ENCODE results near the gene NTRK1.

NTRK1 gene

DNA sequence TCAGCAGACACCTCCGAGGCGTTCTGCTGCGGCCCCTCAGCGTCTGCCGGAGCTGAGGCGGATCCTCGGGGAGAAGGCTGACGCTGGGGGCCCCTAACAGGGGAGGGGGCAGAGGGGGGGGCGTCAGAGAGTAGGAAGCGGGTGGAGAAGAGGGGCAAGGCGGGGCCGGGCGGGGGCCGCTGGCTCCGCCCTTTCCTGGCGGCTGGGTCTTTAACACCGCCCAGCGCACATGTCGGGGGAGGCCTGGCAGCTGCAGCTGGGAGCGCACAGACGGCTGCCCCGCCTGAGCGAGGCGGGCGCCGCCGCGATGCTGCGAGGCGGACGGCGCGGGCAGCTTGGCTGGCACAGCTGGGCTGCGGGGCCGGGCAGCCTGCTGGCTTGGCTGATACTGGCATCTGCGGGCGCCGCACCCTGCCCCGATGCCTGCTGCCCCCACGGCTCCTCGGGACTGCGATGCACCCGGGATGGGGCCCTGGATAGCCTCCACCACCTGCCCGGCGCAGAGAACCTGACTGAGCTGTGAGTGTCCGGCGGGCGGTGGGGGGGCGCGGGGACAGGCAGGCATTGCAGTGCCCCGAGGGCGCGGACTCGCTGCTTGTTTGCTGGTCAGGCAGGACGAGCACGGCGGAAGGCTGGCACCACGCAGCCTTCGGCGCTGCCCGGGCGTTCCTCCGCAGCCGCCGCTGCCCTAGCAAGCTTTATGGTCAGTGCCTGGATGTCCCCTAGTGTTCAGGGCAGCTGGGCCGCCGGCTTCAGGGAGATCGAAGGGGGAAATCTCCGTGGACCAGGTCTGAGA, at the start of gene NTRK1:
TSS of gene NTRK1 (plus strand) at position 238 of the 796 bp plus-strand sequence. CDS start at position 308, 70 bp downstream.
- no peaks in the 10 kb centered on the region for H3K36me3 ChIP-seq (replicated peaks)
- H3K4me1 ChIP-seq: peaks cover 6% of the 10 kb centered on the region; the same call in 1 of the 2 replicates
- peak within 1 kb of the TSS; percentile 29 for H3K4me3 ChIP-seq
- peaks cover 4% of the 10 kb centered on the region for H3K27me3 ChIP-seq (ENCODE audit: low read depth)
- no peaks in the 10 kb centered on the region for H3K9me3 ChIP-seq
- DNase-seq (ENCODE audit: low spot score in 2 of 2): peak; percentile 50 to 72
- in situ Hi-C loops (cut with MboI; ENCODE audit: low sequenced_read_pairs): no loop called here

DNA sequence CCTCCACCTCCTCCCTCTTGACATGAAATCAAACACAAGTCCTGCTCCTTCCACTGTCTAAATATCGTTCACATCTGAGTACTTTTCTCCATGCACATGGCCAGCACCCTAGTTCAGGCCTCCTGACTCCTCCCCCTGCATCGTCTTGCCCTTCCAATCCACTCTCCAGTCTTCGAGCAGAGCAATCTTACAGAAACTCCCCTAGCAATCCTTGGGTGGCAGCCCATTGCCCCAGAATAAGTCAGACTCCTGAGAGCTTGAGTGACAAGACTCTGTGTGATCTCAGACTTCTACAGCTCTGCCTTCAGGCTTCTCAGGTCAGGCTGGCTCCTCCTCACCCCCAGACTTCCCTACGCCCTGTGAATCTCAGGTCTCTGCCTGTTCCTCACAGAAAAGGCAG, 49.5 kb upstream of the NTRK1 start:
- H3K9me3 ChIP-seq: no peaks in the 10 kb centered on the region
- no peaks in the 10 kb centered on the region for H3K27me3 ChIP-seq (ENCODE audit: low read depth)
- in situ Hi-C loops (cut with MboI; ENCODE audit: low sequenced_read_pairs): no loop called here
- DNase-seq (ENCODE audit: low spot score in 2 of 2): no peak
- 0 out of 2 replicates have a peak, but pooled peaks cover under 1% of the 10 kb centered on the region for H3K36me3 ChIP-seq (replicated peaks)
- H3K4me1 ChIP-seq: peaks cover 8% of the 10 kb centered on the region
- no peak overlapping the region for H3K4me3 ChIP-seq

DNA sequence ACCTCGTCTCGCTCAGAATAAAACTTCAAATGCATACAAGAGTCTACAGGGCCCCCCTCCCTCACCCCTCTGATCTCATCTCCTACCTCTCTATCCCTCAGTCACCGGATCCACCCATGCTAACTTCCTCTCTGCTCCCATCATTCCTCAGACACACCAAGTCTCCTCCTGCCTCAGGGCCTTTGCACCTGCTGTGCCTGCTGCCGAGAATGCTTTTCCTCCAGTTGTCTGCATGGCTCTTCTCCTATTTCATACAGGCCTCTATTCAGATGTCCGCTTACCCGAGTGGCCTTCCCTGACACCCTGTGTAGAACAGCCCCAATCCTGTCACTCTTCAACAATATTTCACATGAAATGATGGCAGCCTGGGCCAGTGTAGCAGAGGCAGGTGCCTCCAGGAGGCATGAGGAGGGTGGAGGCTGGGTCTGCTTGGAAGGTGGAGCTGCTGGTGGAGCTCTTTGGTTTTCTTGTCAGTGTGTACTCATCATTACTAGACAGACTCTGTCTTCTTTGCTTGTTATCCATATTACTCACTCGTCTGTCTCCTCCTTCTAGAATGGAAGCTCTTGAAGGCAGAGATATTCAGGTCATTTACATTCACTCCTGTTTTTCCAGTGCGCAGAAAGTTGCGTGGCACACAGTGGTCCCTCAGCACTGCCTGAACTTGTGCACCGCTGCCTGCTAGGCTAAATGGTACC, 48.2 kb upstream of the NTRK1 start:
- Histone ChIP-seq H3K36me3 (replicated peaks) (no peaks in the 10 kb centered on the region), H3K4me3 (no peak overlapping the region), H3K4me1 (peaks cover 8% of the 10 kb centered on the region), H3K9me3 (no peaks in the 10 kb centered on the region), H3K27me3 (ENCODE audit: low read depth) (no peaks in the 10 kb centered on the region)
- DNase-seq (ENCODE audit: low spot score in 2 of 2): no peak
- in situ Hi-C loops (cut with MboI; ENCODE audit: low sequenced_read_pairs): no loop called here

DNA sequence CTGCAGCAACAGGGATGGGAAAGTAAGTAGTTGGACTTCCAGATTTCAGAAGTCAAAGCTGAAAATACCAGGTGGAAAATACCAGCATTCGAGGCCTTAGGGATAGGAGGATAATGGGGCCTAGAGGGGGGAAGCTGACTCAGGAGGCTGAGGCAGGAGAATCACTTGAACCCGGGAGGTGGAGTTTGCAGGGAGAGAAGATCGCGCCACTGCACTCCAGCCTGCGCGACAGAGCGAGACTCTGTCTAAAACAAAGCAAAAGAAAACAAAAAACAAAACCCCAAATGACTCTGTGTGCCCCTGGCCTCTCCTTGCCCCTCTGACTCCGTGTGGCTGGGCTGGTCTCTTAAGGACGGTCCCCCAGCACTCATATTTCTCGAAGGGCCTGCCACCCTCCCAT, 47.4 kb upstream of the NTRK1 start:
- in situ Hi-C loops (cut with MboI; ENCODE audit: low sequenced_read_pairs): no loop called here
- no peak overlapping the region for H3K4me3 ChIP-seq
- no peaks in the 10 kb centered on the region for H3K9me3 ChIP-seq

DNA sequence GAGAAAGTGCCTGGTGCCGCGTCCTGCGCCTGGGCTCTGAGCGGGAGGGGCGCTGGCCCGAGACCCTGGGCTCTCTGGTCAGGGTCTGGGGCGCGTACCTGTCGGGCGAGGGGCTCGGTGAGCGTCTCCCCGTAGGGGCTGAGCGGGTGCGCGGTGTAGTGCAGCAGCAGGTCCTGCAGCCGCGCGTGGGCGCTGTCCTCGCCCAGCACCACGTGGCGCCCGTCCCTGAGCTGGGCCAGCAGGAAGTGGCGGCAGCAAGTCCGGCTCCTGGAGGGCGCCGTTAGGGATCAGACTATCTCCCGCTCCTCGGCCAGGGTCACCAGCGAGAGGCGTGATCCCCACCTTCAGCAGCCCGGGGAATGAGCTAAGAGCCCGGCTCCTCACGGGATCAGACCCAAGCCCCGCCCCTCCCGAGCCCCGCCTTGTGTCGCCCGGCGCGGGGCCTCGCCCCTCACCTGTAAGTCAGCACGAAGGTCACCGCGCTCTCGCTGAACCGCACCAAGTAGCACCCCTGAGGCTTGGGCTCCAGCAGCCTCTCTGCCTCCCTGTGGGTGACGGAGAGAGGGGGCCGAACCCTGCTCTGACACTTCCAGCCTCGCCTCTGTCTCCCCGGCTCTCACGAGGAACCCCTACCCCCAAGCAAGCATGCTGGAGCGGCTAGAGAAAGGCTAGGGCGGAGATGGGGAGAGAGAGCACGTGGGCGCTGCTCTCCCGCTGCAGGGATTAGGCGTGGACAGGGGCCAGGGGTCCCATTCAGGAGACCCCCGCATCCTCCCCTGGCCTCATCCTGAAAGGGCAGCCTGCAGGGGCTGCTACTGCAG, 46.7 kb upstream of the NTRK1 start:
- peak; percentile 9 to 72 for DNase-seq (ENCODE audit: low spot score in 2 of 2)
- in situ Hi-C loops (cut with MboI; ENCODE audit: low sequenced_read_pairs): no loop called here
- H3K4me3 ChIP-seq: peak overlapping the region; percentile 18

More for the DNA sequence above, 47.4 kb upstream of the NTRK1 start:
- Histone ChIP-seq H3K27me3 (ENCODE audit: low read depth) (no peaks in the 10 kb centered on the region), H3K36me3 (replicated peaks) (no peaks in the 10 kb centered on the region), H3K4me1 (peaks cover 8% of the 10 kb centered on the region)
- no peak for DNase-seq (ENCODE audit: low spot score in 2 of 2)

DNA sequence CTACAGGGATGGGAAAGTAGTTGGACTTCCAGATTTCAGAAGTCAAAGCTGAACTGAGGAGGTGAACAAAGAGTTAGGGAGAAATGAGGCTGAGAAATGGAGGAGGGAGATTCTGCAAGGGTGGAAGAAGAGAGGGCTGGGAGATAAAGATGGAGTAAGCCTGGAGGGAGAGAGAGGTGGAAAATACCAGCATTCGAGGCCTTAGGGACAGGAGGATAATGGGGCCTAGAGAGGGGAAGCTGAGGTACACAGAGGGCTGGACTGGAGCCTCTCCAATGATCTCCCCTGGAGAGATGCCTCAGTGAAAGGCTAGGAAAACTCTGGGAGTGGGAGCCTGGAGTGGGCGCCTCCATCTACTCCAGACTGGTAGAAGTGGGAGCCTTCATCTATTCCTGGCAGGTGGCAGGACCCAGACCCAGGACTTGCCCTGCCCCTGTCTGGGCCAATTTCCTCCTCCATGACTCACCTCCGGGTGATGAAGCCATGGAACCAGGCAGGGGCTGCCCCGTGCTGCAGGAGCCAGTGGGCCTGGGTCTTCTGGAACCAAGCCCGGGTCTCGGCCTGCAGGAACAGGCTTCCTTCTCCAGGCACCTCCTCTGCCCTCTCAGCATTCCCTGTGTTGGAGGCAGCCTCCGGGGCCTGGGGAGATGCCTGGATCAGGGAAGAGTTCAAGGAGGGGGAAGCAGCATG, 45.9 kb upstream of the NTRK1 start:
- no peaks in the 10 kb centered on the region for H3K27me3 ChIP-seq (ENCODE audit: low read depth)
- in situ Hi-C loops (cut with MboI; ENCODE audit: low sequenced_read_pairs): no loop called here
- no peak overlapping the region for H3K4me3 ChIP-seq
- DNase-seq (ENCODE audit: low spot score in 2 of 2): no peak
- H3K36me3 ChIP-seq (replicated peaks): no peaks in the 10 kb centered on the region
- peaks cover 8% of the 10 kb centered on the region for H3K4me1 ChIP-seq
- no peaks in the 10 kb centered on the region for H3K9me3 ChIP-seq

More for the DNA sequence above, 46.7 kb upstream of the NTRK1 start:
- Histone ChIP-seq H3K9me3 (no peaks in the 10 kb centered on the region), H3K4me1 (peaks cover 8% of the 10 kb centered on the region), H3K36me3 (replicated peaks) (no peaks in the 10 kb centered on the region), H3K27me3 (ENCODE audit: low read depth) (no peaks in the 10 kb centered on the region)

DNA sequence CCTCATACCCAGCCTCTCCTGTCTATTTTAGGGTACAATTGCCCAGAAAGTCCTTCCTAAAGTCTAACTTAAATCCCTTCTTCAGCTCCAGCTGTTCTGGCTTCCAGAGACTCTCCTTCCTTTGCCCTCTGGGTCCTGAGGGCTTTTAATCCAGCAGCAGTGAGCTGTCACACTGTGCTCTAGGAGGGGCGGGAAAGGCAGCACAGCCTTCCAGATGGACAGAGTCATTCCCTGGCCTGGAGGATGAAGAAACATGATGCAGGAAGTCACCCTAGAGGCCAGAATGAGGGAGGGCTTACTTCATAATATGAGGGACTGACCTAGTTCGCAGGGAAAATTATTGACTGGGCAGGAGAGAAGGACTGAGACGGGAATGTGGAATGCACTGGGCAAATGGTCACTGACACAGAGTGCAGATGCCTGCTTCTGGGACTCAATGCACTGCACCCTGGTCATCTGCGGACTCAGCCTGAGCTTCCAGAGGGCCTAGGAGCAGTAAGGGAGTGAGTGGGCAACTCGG, 45.3 kb upstream of the NTRK1 start:
- Histone ChIP-seq H3K27me3 (ENCODE audit: low read depth) (no peaks in the 10 kb centered on the region), H3K9me3 (no peaks in the 10 kb centered on the region), H3K36me3 (replicated peaks) (no peaks in the 10 kb centered on the region), H3K4me1 (peaks cover 8% of the 10 kb centered on the region), H3K4me3 (no peak overlapping the region)
- DNase-seq (ENCODE audit: low spot score in 2 of 2): no peak
- in situ Hi-C loops (cut with MboI; ENCODE audit: low sequenced_read_pairs): no loop called here

DNA sequence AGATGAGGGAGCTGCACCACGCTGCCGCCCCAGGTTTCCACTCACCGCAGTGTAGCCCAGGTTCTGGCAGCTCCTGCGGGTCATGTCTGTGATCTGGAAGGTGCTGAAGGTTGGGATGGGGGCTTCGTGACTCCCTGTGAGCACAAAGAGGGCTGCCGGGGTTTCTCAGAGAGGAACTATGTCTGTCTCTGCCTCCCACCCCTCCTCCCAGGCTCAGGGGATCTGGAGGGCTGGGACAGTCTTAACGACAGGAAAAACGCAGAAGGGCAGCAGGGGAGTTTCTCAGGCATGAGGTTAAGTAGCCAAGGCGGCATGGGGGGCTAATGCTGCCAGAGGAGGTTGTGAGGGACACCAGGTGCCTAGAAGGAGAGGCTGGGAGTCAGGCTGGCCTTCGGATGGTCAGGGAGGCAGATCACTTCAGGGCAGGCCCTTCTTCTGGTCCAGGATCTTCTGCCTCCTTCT, 44.7 kb upstream of the NTRK1 start:
- Histone ChIP-seq H3K4me1 (peaks cover 8% of the 10 kb centered on the region), H3K4me3 (no peak overlapping the region), H3K27me3 (ENCODE audit: low read depth) (no peaks in the 10 kb centered on the region), H3K9me3 (no peaks in the 10 kb centered on the region), H3K36me3 (replicated peaks) (no peaks in the 10 kb centered on the region)
- DNase-seq (ENCODE audit: low spot score in 2 of 2): no peak
- in situ Hi-C loops (cut with MboI; ENCODE audit: low sequenced_read_pairs): no loop called here

DNA sequence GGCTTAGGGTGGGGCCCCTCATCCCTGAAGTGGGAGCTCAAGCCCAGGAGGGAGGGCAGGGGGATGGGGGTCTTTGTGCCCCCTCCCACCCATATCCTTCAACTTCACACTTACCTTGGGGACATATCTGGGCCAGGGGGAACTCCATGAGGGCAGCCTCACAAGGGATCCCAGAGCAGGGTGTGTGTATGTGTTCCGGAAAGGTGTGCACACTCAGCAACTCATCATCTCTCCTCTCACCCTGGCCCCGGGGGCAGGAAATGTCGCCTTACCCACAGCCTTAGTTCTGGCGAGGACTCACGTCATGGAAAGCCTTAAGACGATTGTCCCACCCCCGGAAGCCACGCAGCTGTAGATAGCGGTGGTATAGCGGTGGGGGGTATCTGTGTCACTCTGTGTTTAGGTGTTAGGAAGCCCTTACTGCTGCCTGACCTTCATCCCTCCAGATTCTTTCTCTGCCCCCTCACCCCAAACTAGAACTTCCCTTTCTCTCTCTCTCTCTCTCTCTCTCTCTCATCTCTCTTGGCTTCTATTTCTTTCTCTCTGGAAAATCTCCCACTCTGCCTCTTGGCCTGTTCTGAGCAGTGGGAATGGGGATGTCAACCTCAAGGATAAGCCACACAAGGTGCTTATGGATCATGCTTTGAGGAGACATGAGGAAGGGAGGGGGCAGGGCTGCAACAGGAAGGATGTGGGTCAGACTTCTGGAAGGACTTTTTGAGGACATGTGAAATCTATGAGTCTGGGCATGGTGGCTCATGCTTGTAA, 43.9 kb upstream of the NTRK1 start, which contains the start of gene SH2D2A:
TSS of gene SH2D2A (minus strand) at position 288 of the 768 bp plus-strand sequence. CDS start at position 148, 140 bp downstream.
- H3K9me3 ChIP-seq: no peaks in the 10 kb centered on the region
- no peak for DNase-seq (ENCODE audit: low spot score in 2 of 2)
- no peak within 1 kb of the TSS for H3K4me3 ChIP-seq
- in situ Hi-C loops (cut with MboI; ENCODE audit: low sequenced_read_pairs): no loop called here
- H3K4me1 ChIP-seq: peaks cover 8% of the 10 kb centered on the region
- H3K36me3 ChIP-seq (replicated peaks): no peaks in the 10 kb centered on the region
- no peaks in the 10 kb centered on the region for H3K27me3 ChIP-seq (ENCODE audit: low read depth)

DNA sequence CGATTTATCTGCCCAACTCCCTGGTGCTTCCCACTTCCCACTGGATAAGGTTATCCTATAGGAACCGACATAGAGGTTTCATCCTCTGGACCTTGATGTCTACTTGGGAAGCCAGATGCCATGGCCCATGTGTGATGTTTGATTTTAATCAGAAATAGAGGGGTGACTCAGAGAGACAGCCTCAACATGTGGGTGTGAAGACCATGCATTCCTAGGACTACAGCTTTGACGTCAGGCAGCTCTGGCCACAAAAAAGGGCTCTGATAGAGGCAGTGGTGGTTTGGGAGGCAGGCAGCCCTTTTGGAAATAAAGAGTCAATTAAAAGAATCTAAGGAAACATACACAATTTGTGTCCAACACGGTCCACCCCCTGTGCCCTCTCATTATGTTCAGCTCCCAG, 38.9 kb upstream of the NTRK1 start:
- no peak for DNase-seq (ENCODE audit: low spot score in 2 of 2)
- no peaks in the 10 kb centered on the region for H3K36me3 ChIP-seq (replicated peaks)
- H3K9me3 ChIP-seq: no peaks in the 10 kb centered on the region
- in situ Hi-C loops (cut with MboI; ENCODE audit: low sequenced_read_pairs): no loop called here
- H3K4me1 ChIP-seq: no peaks in the 10 kb centered on the region
- no peaks in the 10 kb centered on the region for H3K27me3 ChIP-seq (ENCODE audit: low read depth)
- no peak overlapping the region for H3K4me3 ChIP-seq

DNA sequence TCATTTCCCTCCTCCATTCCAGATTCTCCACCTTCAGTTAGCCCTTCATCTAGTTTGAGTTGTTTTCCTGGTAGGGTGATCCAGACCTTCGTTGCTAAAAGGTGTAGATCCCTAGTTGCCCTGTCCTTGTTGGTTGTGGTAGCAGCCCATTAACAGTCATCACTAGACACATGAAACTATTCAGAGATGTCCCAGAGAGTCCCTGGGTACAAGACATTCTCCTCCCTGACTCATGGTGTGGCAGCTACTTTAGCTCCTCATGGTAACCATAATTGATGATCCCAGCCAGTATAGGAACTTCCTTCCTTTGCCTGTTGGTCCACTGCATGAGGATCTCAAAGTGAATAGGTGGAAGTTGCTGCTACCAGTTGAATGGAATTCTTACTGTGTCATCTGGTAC, 38.0 kb upstream of the NTRK1 start:
- no peak overlapping the region for H3K4me3 ChIP-seq
- no peaks in the 10 kb centered on the region for H3K36me3 ChIP-seq (replicated peaks)
- no peak for DNase-seq (ENCODE audit: low spot score in 2 of 2)
- no peaks in the 10 kb centered on the region for H3K9me3 ChIP-seq
- no peaks in the 10 kb centered on the region for H3K27me3 ChIP-seq (ENCODE audit: low read depth)
- in situ Hi-C loops (cut with MboI; ENCODE audit: low sequenced_read_pairs): no loop called here
- H3K4me1 ChIP-seq: no peaks in the 10 kb centered on the region

DNA sequence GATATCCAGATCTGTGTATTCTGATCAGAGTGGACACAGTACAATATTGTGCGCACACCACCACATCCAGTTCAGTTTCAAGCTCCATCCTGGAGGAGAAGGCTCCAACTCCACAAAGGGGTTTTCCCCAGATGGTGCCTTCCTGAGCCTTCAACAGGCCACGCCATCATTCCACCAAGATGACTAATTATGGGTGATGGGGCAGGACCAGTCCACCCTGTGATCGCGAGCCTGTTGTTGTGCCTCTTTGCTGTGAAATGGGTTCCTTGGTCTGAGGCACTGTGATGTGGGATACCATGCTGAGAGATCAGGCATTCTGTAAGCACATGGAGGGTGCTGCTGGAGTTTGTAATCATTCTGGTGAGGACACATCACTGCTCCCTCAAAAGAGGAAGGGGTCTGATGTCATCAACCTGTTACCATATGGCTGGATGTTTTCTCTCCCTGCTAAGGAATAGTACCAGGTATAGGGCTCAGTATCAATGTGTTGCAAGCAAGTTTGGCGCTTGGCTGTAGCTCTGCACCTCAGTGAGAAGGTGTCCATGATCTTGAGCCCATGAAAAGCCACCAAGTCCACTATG, 37.4 kb upstream of the NTRK1 start:
- H3K9me3 ChIP-seq: no peaks in the 10 kb centered on the region
- no peaks in the 10 kb centered on the region for H3K27me3 ChIP-seq (ENCODE audit: low read depth)
- in situ Hi-C loops (cut with MboI; ENCODE audit: low sequenced_read_pairs): no loop called here
- no peaks in the 10 kb centered on the region for H3K36me3 ChIP-seq (replicated peaks)
- H3K4me3 ChIP-seq: no peak overlapping the region
- no peak for DNase-seq (ENCODE audit: low spot score in 2 of 2)
- H3K4me1 ChIP-seq: no peaks in the 10 kb centered on the region
